A549 (cell line): Measurements from ENCODE around the gene INHA. TPM values are rescaled to one million over a fixed set of nuclear protein-coding genes. Genes with fewer than 3 reads are reported as not detected.
A peak's percentile ranks its signal among the peaks of the same experiment; 100 is the strongest.

Experiments used
- ATAC-seq, 2 experiments: fragments of 200-7000 bp in 1 of 2; fragments of >200 bp in 1 of 2; cut with Nextera tagmentation in 1 of 2; cut with Tn5 transposase in 1 of 2; 3 replicates each; pipeline versions ENCODE4 v1.8.0 to v1.9.1; 2018 to 2020; ENCODE audit warnings: mild to moderate bottlenecking in 1 of 2, moderate library complexity in 1 of 2
- CTCF ChIA-PET: fragments of 300-600 bp; sonication (Branson Sonifier 250); formaldehyde crosslinking; extraction: SDS; loops from one replicate; lab custom pipeline; 2021; ENCODE audit warnings: antibody characterized with exemption, inconsistent platforms; lab: Yijun Ruan, JAX
- POLR2A ChIA-PET: fragments of 350-600 bp; formaldehyde crosslinking; extraction: SDS; loops from one replicate; lab custom pipeline; 2021; ENCODE audit warnings: antibody characterized with exemption, inconsistent platforms; lab: Yijun Ruan, JAX
- DNase-seq, 2 experiments: peaks; one replicate each; pipeline versions ENCODE4 v3.0.0 to v3.0.0-alpha.2; 2011 to 2016; ENCODE audit warnings: low read depth in 1 of 2, low spot score in 1 of 2
- FAIRE-seq: peaks from 2 replicates; lab custom pipeline; 2011; peaks lifted over from hg19 to GRCh38; lab: Jason Lieb, UNC
- H3K27ac ChIP-seq, 2 experiments: fragments of >200 bp; sonication (Bioruptor Twin); formaldehyde crosslinking; 3 replicates each; pipeline ENCODE4 v1.5.1; 2016 to 2017
- H3K4me1 ChIP-seq: fragments of >200 bp; sonication (Bioruptor Twin); formaldehyde crosslinking; 3 replicates; pipeline ENCODE4 v1.6.1; 2016
- H3K4me2 ChIP-seq: fragments of >200 bp; sonication (Bioruptor Twin); formaldehyde crosslinking; 3 replicates; pipeline ENCODE4 v1.6.1; 2016
- H3K4me3 ChIP-seq: fragments of >200 bp; sonication (Bioruptor Twin); formaldehyde crosslinking; 3 replicates; pipeline ENCODE4 v1.5.1; 2016
- H3K9me3 ChIP-seq: fragments of >200 bp; sonication (Bioruptor Twin); formaldehyde crosslinking; 3 replicates; pipeline ENCODE4 v1.6.1; 2016
- EHMT2 ChIP-seq: fragments of 200-600 bp; sonication (generic); IDR thresholded peaks from 2 replicates; pipeline ENCODE4 v1.6.1; 2016; ENCODE audit warnings: antibody characterized with exemption, low read depth, mild to moderate bottlenecking, moderate library complexity
- EP300 ChIP-seq, 2 experiments: fragments of >200 bp; sonication (Bioruptor Twin); formaldehyde crosslinking; IDR thresholded peaks; 2 replicates in 1 of 2; 3 replicates in 1 of 2; pipeline ENCODE4 v1.6.1; 2016 to 2017
- ESRRA ChIP-seq: fragments of 150-350 bp; IDR thresholded peaks from 2 replicates; pipeline ENCODE4 v1.6.1; 2014; ENCODE audit warnings: mild to moderate bottlenecking, low read length, borderline replicate concordance
- FOSB ChIP-seq: fragments of 250-450 bp; sonication (Bioruptor Pico); IDR thresholded peaks from 2 replicates; pipeline ENCODE4 v1.5.0; 2020; ENCODE audit warnings: mild to moderate bottlenecking, moderate library complexity
- GATA3 ChIP-seq: IDR thresholded peaks from 2 replicates; pipeline ENCODE4 v1.6.1; 2012; ENCODE audit warnings: borderline replicate concordance
- JUN ChIP-seq, 2 experiments: fragments of >200 bp; sonication (Bioruptor Twin); formaldehyde crosslinking; IDR thresholded peaks; 2 replicates in 1 of 2; 3 replicates in 1 of 2; pipeline ENCODE4 v1.6.1; 2016 to 2017
- JUNB ChIP-seq: fragments of >200 bp; sonication (Bioruptor Twin); formaldehyde crosslinking; IDR thresholded peaks from 2 replicates; pipeline ENCODE4 v1.6.1; 2016
- MAZ ChIP-seq: fragments of 150-350 bp; IDR thresholded peaks from 2 replicates; pipeline ENCODE4 v1.6.1; 2014; ENCODE audit warnings: antibody characterized with exemption, low read depth, low read length, borderline replicate concordance
- MYC ChIP-seq: IDR thresholded peaks from 2 replicates; pipeline ENCODE4 v1.6.1; 2012; ENCODE audit warnings: mild to moderate bottlenecking, inconsistent platforms, low read length, improper control_type of control experiment, borderline replicate concordance
- NFE2L2 ChIP-seq: fragments of 150-350 bp; conservative IDR thresholded peaks from 2 replicates; pipeline ENCODE4 v1.6.1; 2014; ENCODE audit warnings: low read length
- POLR2A ChIP-seq: IDR thresholded peaks from 2 replicates; pipeline ENCODE4 v1.6.1; 2012; ENCODE audit warnings: mild to moderate bottlenecking, low read length
- RFX5 ChIP-seq: fragments of 450-650 bp; IDR thresholded peaks from 2 replicates; pipeline ENCODE4 v1.7.1; 2014; ENCODE audit warnings: antibody characterized with exemption, mild to moderate bottlenecking, moderate library complexity
- SMC3 ChIP-seq: fragments of >200 bp; sonication (Bioruptor Twin); formaldehyde crosslinking; IDR thresholded peaks from 3 replicates; pipeline ENCODE4 v1.6.1; 2018; ENCODE audit warnings: inconsistent platforms
- SREBF2 ChIP-seq: fragments of 450-650 bp; IDR thresholded peaks from 2 replicates; pipeline ENCODE4 v1.6.1; 2014; ENCODE audit warnings: mild to moderate bottlenecking, moderate library complexity
- ZNF302 ChIP-seq: fragments of 250-450 bp; sonication (Bioruptor Pico); IDR thresholded peaks from 2 replicates; pipeline ENCODE4 v1.9.0; 2021; ENCODE audit warnings: inconsistent platforms, mild to moderate bottlenecking, moderate library complexity
- WGBS: methylation state at CpG from one replicate; pipeline ENCODE4 v1.1.6; 2017; ENCODE audit errors: missing lambda C conversion rate; 5-methylcytosine and 5-hydroxymethylcytosine counted together
- polyA plus RNA-seq, 4 experiments: library from polyadenylated mRNA; depleted of rRNA in 3 of 4; stranded (reverse); fragments of >200 nt; fragmentation: RNase III in 1 of 4; extraction: RNeasy Plus Mini Kit Qiagen cat#74134 plus additional on column Dnase treatment in 1 of 4; gene quantifications; 2 replicates in 3 of 4; 3 replicates in 1 of 4; pipeline ENCODE4 v1.2.3, GENCODE V29; 2011 to 2017
- TF ChIP-seq, protein P1 (sequence below): fragments of 250-450 bp; sonication (Bioruptor Pico); IDR thresholded peaks from 2 replicates; pipeline ENCODE4 v1.5.0; 2020; ENCODE audit warnings: low read depth, mild to moderate bottlenecking, moderate library complexity
- TF ChIP-seq, protein P2 (sequence below): fragments of >200 bp; sonication (Bioruptor Twin); formaldehyde crosslinking; IDR thresholded peaks from 3 replicates; pipeline ENCODE4 v1.6.1; 2016
- TF ChIP-seq, protein P3 (sequence below): fragments of 200-600 bp; sonication (generic); IDR thresholded peaks from 2 replicates; pipeline ENCODE4 v1.6.1; 2016; ENCODE audit warnings: antibody characterized with exemption, mild to moderate bottlenecking, moderate library complexity
- TF ChIP-seq, protein P4 (sequence below): fragments of 450-650 bp; IDR thresholded peaks from 2 replicates; pipeline ENCODE4 v1.6.1; 2014; ENCODE audit warnings: antibody characterized with exemption
- TF ChIP-seq, protein P5 (sequence below): fragments of >200 bp; sonication (Bioruptor Twin); formaldehyde crosslinking; IDR thresholded peaks from 3 replicates; pipeline ENCODE4 v1.5.1; 2016
- TF ChIP-seq, protein P6 (sequence below): fragments of 150-350 bp; IDR thresholded peaks from 2 replicates; pipeline ENCODE4 v1.6.1; 2014; ENCODE audit warnings: low read depth, mild to moderate bottlenecking, low read length

INHA gene
- polyA plus RNA-seq, 2 of the 4 experiments (the other 2 are of a cell fraction): 0.49 to 0.72 TPM

DNA sequence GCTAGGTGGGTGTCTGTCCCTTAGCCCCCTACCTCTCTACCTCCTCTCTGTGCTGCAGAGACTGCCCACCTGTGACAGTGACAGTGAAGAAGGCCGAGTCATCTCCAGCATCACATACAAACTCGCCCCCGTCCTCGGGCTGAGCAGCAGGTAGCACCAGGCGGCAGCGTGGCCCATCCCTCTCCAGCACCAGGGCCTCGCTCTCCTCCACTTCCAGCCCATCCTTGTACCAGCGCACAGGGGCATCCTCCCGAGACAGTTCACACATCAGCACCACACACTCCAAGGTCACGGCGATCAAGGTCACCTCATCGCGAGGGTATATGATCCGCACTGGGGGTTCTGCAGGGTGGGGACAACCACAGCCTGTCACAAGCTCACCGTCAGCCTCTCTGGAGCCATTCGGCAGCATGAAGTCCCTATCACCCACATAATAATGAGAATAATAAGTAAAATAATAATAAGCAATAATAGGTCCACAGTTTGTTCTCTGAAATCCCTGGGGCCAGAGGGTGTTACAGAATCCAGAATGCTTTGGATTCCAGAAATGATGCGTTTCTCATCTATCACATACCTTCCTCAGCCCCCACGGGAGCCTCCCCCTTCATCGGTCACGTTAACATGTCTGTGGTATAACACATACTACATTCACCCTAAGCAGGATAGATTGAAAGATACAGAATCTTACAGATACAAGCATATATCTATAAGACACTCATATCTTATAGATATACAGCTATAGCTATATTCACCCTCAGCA, 12.8 kb upstream of the INHA start:
- Histone ChIP-seq H3K4me3 (no peak overlapping the region), H3K4me1 (no peaks in the 10 kb centered on the region), H3K9me3 (no peaks in the 10 kb centered on the region), H3K4me2 (no peak overlapping the region), H3K27ac (no peak overlapping the region)
- no peak for DNase-seq
- ChIA-PET POLR2A (interaction anchor here (2.8 kb wide), 1 partner anchor 11 kb away, joined by 9 read pairs; no protein-coding TSS in a partner anchor), CTCF (interaction anchor here (0.8 to 6.0 kb wide), 22 partner anchors 9 to 157 kb away, joined by 3 to 77 read pairs (median 8); partner anchors contain the start of genes CHPF, DES, INHA and OBSL1)
- WGBS: 71% methylated on average over 20 of the region's 20 CpGs
- FAIRE-seq: no peak
- no peak for ATAC-seq
- TF ChIP-seq POLR2A (no peak), MYC (no peak), NFE2L2 (no peak), EHMT2 (no peak), RFX5 (no peak)
- TF ChIP-seq, protein P1, sequence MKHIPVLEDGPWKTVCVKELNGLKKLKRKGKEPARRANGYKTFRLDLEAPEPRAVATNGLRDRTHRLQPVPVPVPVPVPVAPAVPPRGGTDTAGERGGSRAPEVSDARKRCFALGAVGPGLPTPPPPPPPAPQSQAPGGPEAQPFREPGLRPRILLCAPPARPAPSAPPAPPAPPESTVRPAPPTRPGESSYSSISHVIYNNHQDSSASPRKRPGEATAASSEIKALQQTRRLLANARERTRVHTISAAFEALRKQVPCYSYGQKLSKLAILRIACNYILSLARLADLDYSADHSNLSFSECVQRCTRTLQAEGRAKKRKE (CRISPR knock-in tag): no peak
- TF ChIP-seq, protein P2, sequence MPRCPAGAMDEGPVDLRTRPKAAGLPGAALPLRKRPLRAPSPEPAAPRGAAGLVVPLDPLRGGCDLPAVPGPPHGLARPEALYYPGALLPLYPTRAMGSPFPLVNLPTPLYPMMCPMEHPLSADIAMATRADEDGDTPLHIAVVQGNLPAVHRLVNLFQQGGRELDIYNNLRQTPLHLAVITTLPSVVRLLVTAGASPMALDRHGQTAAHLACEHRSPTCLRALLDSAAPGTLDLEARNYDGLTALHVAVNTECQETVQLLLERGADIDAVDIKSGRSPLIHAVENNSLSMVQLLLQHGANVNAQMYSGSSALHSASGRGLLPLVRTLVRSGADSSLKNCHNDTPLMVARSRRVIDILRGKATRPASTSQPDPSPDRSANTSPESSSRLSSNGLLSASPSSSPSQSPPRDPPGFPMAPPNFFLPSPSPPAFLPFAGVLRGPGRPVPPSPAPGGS: no peak
- TF ChIP-seq, protein P3, sequence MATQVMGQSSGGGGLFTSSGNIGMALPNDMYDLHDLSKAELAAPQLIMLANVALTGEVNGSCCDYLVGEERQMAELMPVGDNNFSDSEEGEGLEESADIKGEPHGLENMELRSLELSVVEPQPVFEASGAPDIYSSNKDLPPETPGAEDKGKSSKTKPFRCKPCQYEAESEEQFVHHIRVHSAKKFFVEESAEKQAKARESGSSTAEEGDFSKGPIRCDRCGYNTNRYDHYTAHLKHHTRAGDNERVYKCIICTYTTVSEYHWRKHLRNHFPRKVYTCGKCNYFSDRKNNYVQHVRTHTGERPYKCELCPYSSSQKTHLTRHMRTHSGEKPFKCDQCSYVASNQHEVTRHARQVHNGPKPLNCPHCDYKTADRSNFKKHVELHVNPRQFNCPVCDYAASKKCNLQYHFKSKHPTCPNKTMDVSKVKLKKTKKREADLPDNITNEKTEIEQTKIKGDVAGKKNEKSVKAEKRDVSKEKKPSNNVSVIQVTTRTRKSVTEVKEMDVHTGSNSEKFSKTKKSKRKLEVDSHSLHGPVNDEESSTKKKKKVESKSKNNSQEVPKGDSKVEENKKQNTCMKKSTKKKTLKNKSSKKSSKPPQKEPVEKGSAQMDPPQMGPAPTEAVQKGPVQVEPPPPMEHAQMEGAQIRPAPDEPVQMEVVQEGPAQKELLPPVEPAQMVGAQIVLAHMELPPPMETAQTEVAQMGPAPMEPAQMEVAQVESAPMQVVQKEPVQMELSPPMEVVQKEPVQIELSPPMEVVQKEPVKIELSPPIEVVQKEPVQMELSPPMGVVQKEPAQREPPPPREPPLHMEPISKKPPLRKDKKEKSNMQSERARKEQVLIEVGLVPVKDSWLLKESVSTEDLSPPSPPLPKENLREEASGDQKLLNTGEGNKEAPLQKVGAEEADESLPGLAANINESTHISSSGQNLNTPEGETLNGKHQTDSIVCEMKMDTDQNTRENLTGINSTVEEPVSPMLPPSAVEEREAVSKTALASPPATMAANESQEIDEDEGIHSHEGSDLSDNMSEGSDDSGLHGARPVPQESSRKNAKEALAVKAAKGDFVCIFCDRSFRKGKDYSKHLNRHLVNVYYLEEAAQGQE: no peak

DNA sequence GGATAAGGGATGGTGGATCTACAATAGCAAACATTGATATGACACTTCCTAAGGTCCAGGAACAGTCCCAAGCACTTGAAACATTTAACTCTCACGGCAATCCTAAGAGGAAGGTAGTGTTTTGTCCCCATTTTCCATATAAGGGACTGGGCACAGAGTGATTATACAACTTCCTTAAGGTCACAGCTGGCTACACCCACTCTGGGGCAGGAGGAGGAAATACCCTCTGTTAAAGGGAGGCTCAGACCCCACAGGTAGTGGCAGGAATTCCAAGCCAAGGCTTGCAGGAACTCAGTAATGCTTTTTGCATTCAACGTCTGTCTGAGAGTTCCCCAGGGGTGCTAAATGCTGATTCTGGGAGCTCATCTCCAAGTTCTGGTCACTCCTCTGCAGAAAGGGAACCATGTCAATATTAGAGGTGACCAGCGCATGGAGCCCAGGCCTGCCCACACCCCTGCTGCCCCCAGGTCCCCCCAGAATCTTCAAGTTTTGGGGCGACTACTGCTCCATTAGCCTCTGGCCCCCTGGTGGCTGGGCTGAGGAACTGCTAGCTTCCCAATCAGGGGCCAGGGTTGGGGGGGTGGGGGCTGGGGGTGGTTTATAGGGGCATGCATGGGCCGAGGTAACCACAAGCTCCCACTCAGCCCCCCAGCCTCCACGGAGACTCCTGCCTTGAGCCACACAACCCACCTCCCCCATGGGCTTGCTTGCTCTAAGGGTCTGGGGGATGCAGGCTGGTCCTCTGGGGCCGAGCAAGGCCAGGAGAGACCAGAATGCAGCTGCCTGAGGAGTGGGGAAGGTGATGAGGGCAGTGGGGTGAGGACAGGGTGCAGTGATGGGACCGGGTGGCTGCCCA, 11.8 kb upstream of the INHA start:
- peak; percentile 12 to 66; a peak in 4 of 6 replicates for ATAC-seq
- no peak for FAIRE-seq
- no peak overlapping the region for H3K4me3 ChIP-seq
- ChIA-PET CTCF (interaction anchor here (0.6 to 6.0 kb wide), 27 partner anchors 9 to 172 kb away, joined by 3 to 77 read pairs (median 6); partner anchors contain the start of genes CHPF, DES, INHA and OBSL1), POLR2A (interaction anchor here (0.6 to 2.8 kb wide), 2 partner anchors 10 to 557 kb away, joined by 3 to 9 read pairs; no protein-coding TSS in a partner anchor)
- WGBS: 27% methylated on average over 4 of the region's 8 CpGs
- TF ChIP-seq, protein P4, sequence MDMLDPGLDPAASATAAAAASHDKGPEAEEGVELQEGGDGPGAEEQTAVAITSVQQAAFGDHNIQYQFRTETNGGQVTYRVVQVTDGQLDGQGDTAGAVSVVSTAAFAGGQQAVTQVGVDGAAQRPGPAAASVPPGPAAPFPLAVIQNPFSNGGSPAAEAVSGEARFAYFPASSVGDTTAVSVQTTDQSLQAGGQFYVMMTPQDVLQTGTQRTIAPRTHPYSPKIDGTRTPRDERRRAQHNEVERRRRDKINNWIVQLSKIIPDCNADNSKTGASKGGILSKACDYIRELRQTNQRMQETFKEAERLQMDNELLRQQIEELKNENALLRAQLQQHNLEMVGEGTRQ: no peak
- no peak for TF ChIP-seq ZNF302 (CRISPR knock-in tag)
- no peak for TF ChIP-seq EP300 (IDR thresholded peaks at IDR 0.05)
- no peak for TF ChIP-seq JUN (IDR thresholded peaks at IDR 0.05)
- TF ChIP-seq MAZ: no peak
- TF ChIP-seq, protein P5, sequence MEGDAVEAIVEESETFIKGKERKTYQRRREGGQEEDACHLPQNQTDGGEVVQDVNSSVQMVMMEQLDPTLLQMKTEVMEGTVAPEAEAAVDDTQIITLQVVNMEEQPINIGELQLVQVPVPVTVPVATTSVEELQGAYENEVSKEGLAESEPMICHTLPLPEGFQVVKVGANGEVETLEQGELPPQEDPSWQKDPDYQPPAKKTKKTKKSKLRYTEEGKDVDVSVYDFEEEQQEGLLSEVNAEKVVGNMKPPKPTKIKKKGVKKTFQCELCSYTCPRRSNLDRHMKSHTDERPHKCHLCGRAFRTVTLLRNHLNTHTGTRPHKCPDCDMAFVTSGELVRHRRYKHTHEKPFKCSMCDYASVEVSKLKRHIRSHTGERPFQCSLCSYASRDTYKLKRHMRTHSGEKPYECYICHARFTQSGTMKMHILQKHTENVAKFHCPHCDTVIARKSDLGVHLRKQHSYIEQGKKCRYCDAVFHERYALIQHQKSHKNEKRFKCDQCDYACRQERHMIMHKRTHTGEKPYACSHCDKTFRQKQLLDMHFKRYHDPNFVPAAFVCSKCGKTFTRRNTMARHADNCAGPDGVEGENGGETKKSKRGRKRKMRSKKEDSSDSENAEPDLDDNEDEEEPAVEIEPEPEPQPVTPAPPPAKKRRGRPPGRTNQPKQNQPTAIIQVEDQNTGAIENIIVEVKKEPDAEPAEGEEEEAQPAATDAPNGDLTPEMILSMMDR: peak; percentile 63
- TF ChIP-seq, protein P6, sequence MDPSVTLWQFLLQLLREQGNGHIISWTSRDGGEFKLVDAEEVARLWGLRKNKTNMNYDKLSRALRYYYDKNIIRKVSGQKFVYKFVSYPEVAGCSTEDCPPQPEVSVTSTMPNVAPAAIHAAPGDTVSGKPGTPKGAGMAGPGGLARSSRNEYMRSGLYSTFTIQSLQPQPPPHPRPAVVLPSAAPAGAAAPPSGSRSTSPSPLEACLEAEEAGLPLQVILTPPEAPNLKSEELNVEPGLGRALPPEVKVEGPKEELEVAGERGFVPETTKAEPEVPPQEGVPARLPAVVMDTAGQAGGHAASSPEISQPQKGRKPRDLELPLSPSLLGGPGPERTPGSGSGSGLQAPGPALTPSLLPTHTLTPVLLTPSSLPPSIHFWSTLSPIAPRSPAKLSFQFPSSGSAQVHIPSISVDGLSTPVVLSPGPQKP: no peak
- TF ChIP-seq SMC3: peak; percentile 43
- no peak for TF ChIP-seq GATA3
- TF ChIP-seq JUNB: no peak
- no peak for TF ChIP-seq ESRRA
- no peak for TF ChIP-seq POLR2A
- TF ChIP-seq FOSB: no peak
- no peak for TF ChIP-seq SREBF2
- TF ChIP-seq, all 56 proteins: peak for 2
- H3K4me1 ChIP-seq: no peaks in the 10 kb centered on the region
- H3K4me2 ChIP-seq: no peak overlapping the region
- no peak overlapping the region for H3K27ac ChIP-seq
- no peaks in the 10 kb centered on the region for H3K9me3 ChIP-seq
- peak in 1 of 2 experiments; percentile 47 for DNase-seq
